WTC11 (cell line): ENCODE data around the gene RUVBL2. TPM values are rescaled to one million over a fixed set of nuclear protein-coding genes. Genes with fewer than 3 reads are reported as not detected.

Experiments used
- ATAC-seq: fragments of 200-7000 bp; cut with Tn5 transposase; 2 replicates; pipeline ENCODE4 v1.10.0; 2021; ENCODE audit warnings: mild to moderate bottlenecking, moderate library complexity
- CTCF ChIA-PET: fragments of 300-600 bp; sonication (Branson Sonifier 250); formaldehyde crosslinking; loops from one replicate; lab custom pipeline; 2021; ENCODE audit warnings: antibody characterized with exemption; lab: Charles Lee
- POLR2A ChIA-PET: fragments of 350-600 bp; sonication (Branson Sonifier 250); formaldehyde crosslinking; loops from one replicate; lab custom pipeline; 2021; ENCODE audit warnings: antibody characterized with exemption; lab: Charles Lee
- DNase-seq: peaks from one replicate; pipeline ENCODE4 v3.0.0; 2021; ENCODE audit warnings: low spot score
- H3K27ac Mint-ChIP-seq: 2 replicates; pipeline ENCODE4 v1.8.0; 2021; ENCODE audit warnings: mixed read lengths
- H3K27me3 Mint-ChIP-seq: 2 replicates; pipeline ENCODE4 v1.8.0; 2021; ENCODE audit warnings: low read depth, mild to moderate bottlenecking, moderate library complexity, mixed read lengths
- H3K36me3 Mint-ChIP-seq: 2 replicates; pipeline ENCODE4 v1.8.0; 2021; ENCODE audit warnings: mixed read lengths
- H3K4me1 Mint-ChIP-seq: 2 replicates; pipeline ENCODE4 v1.8.0; 2022; ENCODE audit warnings: mixed read lengths
- H3K4me3 Mint-ChIP-seq: 2 replicates; pipeline ENCODE4 v1.8.0; 2021; ENCODE audit warnings: mild to moderate bottlenecking, moderate library complexity, mixed read lengths
- H3K9me3 Mint-ChIP-seq: 2 replicates; pipeline ENCODE4 v1.8.0; 2021; ENCODE audit warnings: mixed read lengths
- ATF1 ChIP-seq: sonication (generic); formaldehyde crosslinking; IDR thresholded peaks from 2 replicates; pipeline ENCODE4 v1.8.1; 2023; ENCODE audit warnings: mild to moderate bottlenecking, moderate library complexity, missing genetic modification reagents
- ATF2 ChIP-seq: sonication (generic); formaldehyde crosslinking; IDR thresholded peaks from 2 replicates; pipeline ENCODE4 v1.8.1; 2022; ENCODE audit warnings: low read depth, missing genetic modification reagents, borderline replicate concordance
- CBFB ChIP-seq: sonication (generic); formaldehyde crosslinking; IDR thresholded peaks from 2 replicates; pipeline ENCODE4 v1.8.1; 2022; ENCODE audit warnings: mild to moderate bottlenecking, low read depth, missing genetic modification reagents
- CREM ChIP-seq: sonication (generic); formaldehyde crosslinking; IDR thresholded peaks from 2 replicates; pipeline ENCODE4 v1.8.1; 2022; ENCODE audit warnings: mild to moderate bottlenecking, missing genetic modification reagents, moderate library complexity
- ESRRA ChIP-seq: sonication (generic); formaldehyde crosslinking; IDR thresholded peaks from 2 replicates; pipeline ENCODE4 v1.8.1; 2022; ENCODE audit warnings: mild to moderate bottlenecking, missing genetic modification reagents, borderline replicate concordance
- ETV6 ChIP-seq: sonication (generic); formaldehyde crosslinking; IDR thresholded peaks from 2 replicates; pipeline ENCODE4 v1.8.1; 2022; ENCODE audit warnings: mild to moderate bottlenecking, missing genetic modification reagents
- FOXK1 ChIP-seq: sonication (generic); formaldehyde crosslinking; IDR thresholded peaks from 2 replicates; pipeline ENCODE4 v1.8.0; 2022; ENCODE audit warnings: mild to moderate bottlenecking, moderate library complexity, missing genetic modification reagents
- FOXP1 ChIP-seq: sonication (generic); formaldehyde crosslinking; IDR thresholded peaks from 2 replicates; pipeline ENCODE4 v1.8.0; 2022; ENCODE audit warnings: missing genetic modification reagents, mild to moderate bottlenecking, moderate library complexity, borderline replicate concordance
- GABPB1 ChIP-seq: sonication (generic); formaldehyde crosslinking; IDR thresholded peaks from 2 replicates; pipeline ENCODE4 v1.8.1; 2023; ENCODE audit warnings: mild to moderate bottlenecking, missing genetic modification reagents
- GRHL2 ChIP-seq: fragments of 250-450 bp; sonication (Bioruptor Pico); IDR thresholded peaks from 2 replicates; pipeline ENCODE4 v1.8.0; 2022; ENCODE audit warnings: mild to moderate bottlenecking, moderate library complexity; ENCODE audit not compliant: insufficient replicate concordance, severe bottlenecking
- JUN ChIP-seq: sonication (generic); formaldehyde crosslinking; IDR thresholded peaks from 2 replicates; pipeline ENCODE4 v1.8.0; 2023; ENCODE audit warnings: mild to moderate bottlenecking, missing genetic modification reagents
- NR2C2 ChIP-seq: sonication (generic); formaldehyde crosslinking; IDR thresholded peaks from 2 replicates; pipeline ENCODE4 v1.8.0; 2022; ENCODE audit warnings: mild to moderate bottlenecking, missing genetic modification reagents
- OVOL2 ChIP-seq: fragments of 250-450 bp; sonication (Bioruptor Pico); IDR thresholded peaks from 2 replicates; pipeline ENCODE4 v1.9.0; 2021; ENCODE audit warnings: mild to moderate bottlenecking, borderline replicate concordance
- TEAD1 ChIP-seq: sonication (generic); formaldehyde crosslinking; IDR thresholded peaks from 2 replicates; pipeline ENCODE4 v1.8.0; 2022; ENCODE audit warnings: mild to moderate bottlenecking, missing genetic modification reagents
- ZNF121 ChIP-seq: sonication (generic); formaldehyde crosslinking; IDR thresholded peaks from 2 replicates; pipeline ENCODE4 v1.8.0; 2023; ENCODE audit warnings: missing genetic modification reagents
- ZNF425 ChIP-seq: fragments of 250-450 bp; sonication (Bioruptor Pico); conservative IDR thresholded peaks from 2 replicates; pipeline ENCODE4 v1.9.0; 2021; ENCODE audit warnings: mild to moderate bottlenecking
- ZSCAN18 ChIP-seq: fragments of 250-450 bp; sonication (Bioruptor Pico); IDR thresholded peaks from 2 replicates; pipeline ENCODE4 v2.1.2; 2022; ENCODE audit warnings: mild to moderate bottlenecking, moderate library complexity
- total RNA-seq: library from RNA; stranded (reverse); gene quantifications from 3 replicates; pipeline ENCODE4 v1.2.3, GENCODE V29; 2021
- TF ChIP-seq, protein P1 (sequence below): sonication (generic); formaldehyde crosslinking; IDR thresholded peaks from 2 replicates; pipeline ENCODE4 v1.8.1; 2023; ENCODE audit warnings: mild to moderate bottlenecking, missing genetic modification reagents, moderate library complexity
- TF ChIP-seq, protein P2 (sequence below): sonication (generic); formaldehyde crosslinking; IDR thresholded peaks from 2 replicates; pipeline ENCODE4 v1.8.0; 2022; ENCODE audit warnings: missing genetic modification reagents

The RUVBL2 gene
- total RNA-seq, 1 experiment from 2014 or later: 178 TPM

- TF ChIP-seq ESRRA (CRISPR knock-in tag) (0 out of 2 replicates have a peak, but pooled peaks have one; percentile 3), FOXP1 (CRISPR knock-in tag) (0 out of 2 replicates have a peak, but pooled peaks have one; percentile 5), ATF2 (CRISPR knock-in tag) (no peak), CBFB (CRISPR knock-in tag) (no peak), ZNF121 (CRISPR knock-in tag) (peak; percentile 94)
- CTCF ChIA-PET: interaction anchor here (1.4 to 2.3 kb wide), 3 partner anchors 9 to 32 kb away, joined by 4 to 14 read pairs (median 10); partner anchors contain the start of genes GYS1 and RUVBL2
- Mint-ChIP-seq H3K9me3 (no peaks in the 10 kb centered on the region), H3K27ac (peak overlapping the region; percentile 53; the same call in 1 of the 2 replicates), H3K4me3 (no peak overlapping the region), H3K36me3 (peaks cover 39% of the 10 kb centered on the region), H3K27me3 (no peaks in the 10 kb centered on the region), H3K4me1 (peaks cover 31% of the 10 kb centered on the region)
- POLR2A ChIA-PET: interaction anchor here (0.5 to 0.6 kb wide), 2 partner anchors 88 to 344 kb away, joined by 3 read pairs; no protein-coding TSS in a partner anchor
- ATAC-seq (no peak), DNase-seq (no peak)
Measured at GRCh38 chr19:48961051-48961649, 32.5 kb upstream of the RUVBL2 start.

- TF ChIP-seq, protein P1, sequence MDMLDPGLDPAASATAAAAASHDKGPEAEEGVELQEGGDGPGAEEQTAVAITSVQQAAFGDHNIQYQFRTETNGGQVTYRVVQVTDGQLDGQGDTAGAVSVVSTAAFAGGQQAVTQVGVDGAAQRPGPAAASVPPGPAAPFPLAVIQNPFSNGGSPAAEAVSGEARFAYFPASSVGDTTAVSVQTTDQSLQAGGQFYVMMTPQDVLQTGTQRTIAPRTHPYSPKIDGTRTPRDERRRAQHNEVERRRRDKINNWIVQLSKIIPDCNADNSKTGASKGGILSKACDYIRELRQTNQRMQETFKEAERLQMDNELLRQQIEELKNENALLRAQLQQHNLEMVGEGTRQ: peak; percentile 19; the same call in 1 of the 2 replicates
- TF ChIP-seq ETV6 (CRISPR knock-in tag) (0 out of 2 replicates have a peak, but pooled peaks have one; percentile 31), CREM (CRISPR knock-in tag) (no peak)
- POLR2A ChIA-PET: no interaction called here
- H3K27me3 Mint-ChIP-seq: no peaks in the 10 kb centered on the region
- peak overlapping the region; percentile 89 for H3K27ac Mint-ChIP-seq
- H3K4me3 Mint-ChIP-seq: no peak overlapping the region
- peaks cover 41% of the 10 kb centered on the region for H3K36me3 Mint-ChIP-seq
- H3K4me1 Mint-ChIP-seq: peaks cover 33% of the 10 kb centered on the region
- CTCF ChIA-PET: interaction anchor here (0.7 to 2.3 kb wide), 5 partner anchors 9 to 38 kb away, joined by 3 to 14 read pairs (median 4); partner anchors contain the start of genes DHDH, GYS1 and RUVBL2
- peaks cover 4% of the 10 kb centered on the region for H3K9me3 Mint-ChIP-seq
- no peak for DNase-seq
- no peak for ATAC-seq
Measured at GRCh38 chr19:48961673-48962028, 32.0 kb upstream of the RUVBL2 start.

DNA sequence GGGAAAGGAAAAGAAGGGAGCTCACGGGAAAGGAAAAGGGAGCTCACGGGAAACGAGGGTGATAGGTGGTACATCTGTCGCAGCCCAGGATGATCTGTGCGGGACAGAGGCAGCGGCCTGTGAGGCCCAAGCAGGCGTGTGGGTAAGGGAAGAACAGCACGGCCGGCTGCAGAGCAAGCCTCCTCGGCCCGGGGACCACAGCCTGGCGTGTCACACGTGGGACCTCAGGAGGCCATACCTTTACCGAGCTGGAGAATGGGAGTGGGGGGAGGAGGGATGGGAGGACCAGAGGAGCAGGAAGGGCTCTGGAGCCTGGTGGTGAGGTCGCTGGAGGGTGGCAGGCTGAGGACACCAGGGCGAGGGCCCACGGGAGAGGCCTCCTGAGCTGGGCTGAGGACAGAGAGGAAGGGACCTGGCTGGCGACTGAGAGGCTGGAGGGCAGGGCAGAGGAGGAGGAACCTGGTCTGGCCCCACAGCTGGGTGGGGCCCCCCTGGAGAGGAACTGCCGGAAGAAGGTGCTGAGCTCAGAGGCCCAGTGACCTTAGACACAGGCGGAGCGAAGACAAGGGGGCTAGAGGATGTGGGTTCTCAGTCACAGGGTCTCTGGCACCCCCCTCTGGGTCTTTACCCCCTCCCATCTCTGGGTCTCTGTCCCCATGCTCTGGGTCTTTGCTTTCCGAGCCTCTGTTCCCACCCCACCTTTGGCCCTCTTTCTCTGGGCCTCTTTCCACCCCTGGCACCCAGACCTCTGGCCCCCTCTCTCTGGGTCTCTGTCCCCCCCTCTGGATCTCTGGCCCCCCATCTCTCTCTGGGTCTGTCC lies 31.4 kb upstream of the RUVBL2 start:
- H3K4me3 Mint-ChIP-seq: no peak overlapping the region
- H3K9me3 Mint-ChIP-seq: peaks cover 4% of the 10 kb centered on the region
- H3K4me1 Mint-ChIP-seq: peaks cover 33% of the 10 kb centered on the region
- CTCF ChIA-PET: interaction anchor here (0.7 to 2.3 kb wide), 6 partner anchors 8 to 166 kb away, joined by 3 to 14 read pairs (median 4); partner anchors contain the start of genes DHDH, GYS1 and RUVBL2
- no peaks in the 10 kb centered on the region for H3K27me3 Mint-ChIP-seq
- peak overlapping the region; percentile 89 for H3K27ac Mint-ChIP-seq
- no peak for ATAC-seq
- H3K36me3 Mint-ChIP-seq: peaks cover 41% of the 10 kb centered on the region
- no peak for DNase-seq
- POLR2A ChIA-PET: no interaction called here
- TF ChIP-seq, protein P2, sequence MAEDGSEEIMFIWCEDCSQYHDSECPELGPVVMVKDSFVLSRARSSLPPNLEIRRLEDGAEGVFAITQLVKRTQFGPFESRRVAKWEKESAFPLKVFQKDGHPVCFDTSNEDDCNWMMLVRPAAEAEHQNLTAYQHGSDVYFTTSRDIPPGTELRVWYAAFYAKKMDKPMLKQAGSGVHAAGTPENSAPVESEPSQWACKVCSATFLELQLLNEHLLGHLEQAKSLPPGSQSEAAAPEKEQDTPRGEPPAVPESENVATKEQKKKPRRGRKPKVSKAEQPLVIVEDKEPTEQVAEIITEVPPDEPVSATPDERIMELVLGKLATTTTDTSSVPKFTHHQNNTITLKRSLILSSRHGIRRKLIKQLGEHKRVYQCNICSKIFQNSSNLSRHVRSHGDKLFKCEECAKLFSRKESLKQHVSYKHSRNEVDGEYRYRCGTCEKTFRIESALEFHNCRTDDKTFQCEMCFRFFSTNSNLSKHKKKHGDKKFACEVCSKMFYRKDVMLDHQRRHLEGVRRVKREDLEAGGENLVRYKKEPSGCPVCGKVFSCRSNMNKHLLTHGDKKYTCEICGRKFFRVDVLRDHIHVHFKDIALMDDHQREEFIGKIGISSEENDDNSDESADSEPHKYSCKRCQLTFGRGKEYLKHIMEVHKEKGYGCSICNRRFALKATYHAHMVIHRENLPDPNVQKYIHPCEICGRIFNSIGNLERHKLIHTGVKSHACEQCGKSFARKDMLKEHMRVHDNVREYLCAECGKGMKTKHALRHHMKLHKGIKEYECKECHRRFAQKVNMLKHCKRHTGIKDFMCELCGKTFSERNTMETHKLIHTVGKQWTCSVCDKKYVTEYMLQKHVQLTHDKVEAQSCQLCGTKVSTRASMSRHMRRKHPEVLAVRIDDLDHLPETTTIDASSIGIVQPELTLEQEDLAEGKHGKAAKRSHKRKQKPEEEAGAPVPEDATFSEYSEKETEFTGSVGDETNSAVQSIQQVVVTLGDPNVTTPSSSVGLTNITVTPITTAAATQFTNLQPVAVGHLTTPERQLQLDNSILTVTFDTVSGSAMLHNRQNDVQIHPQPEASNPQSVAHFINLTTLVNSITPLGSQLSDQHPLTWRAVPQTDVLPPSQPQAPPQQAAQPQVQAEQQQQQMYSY (CRISPR knock-in tag): no peak
- TF ChIP-seq ATF1 (CRISPR knock-in tag) (no peak), FOXK1 (no peak), GABPB1 (peak; percentile 66), ZNF425 (0 out of 2 replicates have a peak, but pooled peaks have one; percentile 45), NR2C2 (CRISPR knock-in tag) (no peak), JUN (CRISPR knock-in tag) (no peak), TEAD1 (CRISPR knock-in tag) (0 out of 2 replicates have a peak, but pooled peaks have one; percentile 28), GRHL2 (CRISPR knock-in tag) (no peak), OVOL2 (no peak), ZSCAN18 (CRISPR knock-in tag) (no peak)
